Measurements from ENCODE around the gene PRDM15.

DNA sequence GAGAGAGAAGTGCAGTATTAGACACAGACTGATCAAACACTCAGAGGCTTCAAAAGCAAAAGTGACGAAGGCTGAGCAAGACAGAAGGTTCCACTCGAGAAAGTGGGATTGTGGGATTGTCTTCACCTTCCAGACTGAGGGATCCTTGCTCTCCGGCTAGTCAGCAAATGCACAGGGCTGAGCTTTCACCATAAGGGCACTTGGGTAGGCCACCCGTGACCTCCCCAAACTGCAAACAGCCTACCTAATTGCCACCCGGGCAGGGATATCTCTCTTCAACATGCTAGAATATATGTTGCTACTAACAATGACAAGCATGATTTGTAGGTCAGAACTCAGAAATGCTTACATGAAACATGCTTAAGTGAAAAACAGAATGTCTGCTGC, 77.0 kb downstream of the PRDM15 start:
- no peak for TF ChIP-seq CTCF (IDR thresholded peaks at IDR 0.05)
- no peak for TF ChIP-seq EP300 (IDR thresholded peaks at IDR 0.05)
